Pancreas (tissue), 10 donors: ENCODE results near the gene SFXN5. TPM values are rescaled to one million over a fixed set of nuclear protein-coding genes. Genes with fewer than 3 reads are reported as not detected.

Experiments used
- ATAC-seq, 4 donors: fragments of 200-7000 bp; cut with Tn5 transposase; one replicate each; pipeline versions ENCODE4 v1.8.0 to v1.9.1; 2020; ENCODE audit warnings: mild to moderate bottlenecking in 4 of 4, moderate library complexity in 4 of 4
- DNase-seq, 6 donors: peaks; one replicate each; pipeline ENCODE4 v3.0.0-alpha.2; 2020
- FAIRE-seq: peaks from 2 replicates; lab custom pipeline; 2012; peaks lifted over from hg19 to GRCh38; lab: Jason Lieb, UNC
- H3K27ac ChIP-seq, 4 donors: fragments of 200-600 bp; sonication (generic); 1 replicate in 3 of 4; 2 replicates in 1 of 4; pipeline versions ENCODE4 v1.5.0 to v1.8.0; 2020
- H3K27me3 ChIP-seq, 4 donors: fragments of 200-600 bp; one replicate each; pipeline ENCODE4 v1.8.0; 2021
- H3K36me3 ChIP-seq, 3 donors: fragments of 200-600 bp; sonication (generic) in 1 of 3; one replicate each; pipeline versions ENCODE4 v1.5.0 to v1.8.0; 2020 to 2021
- H3K4me1 ChIP-seq, 3 donors: fragments of 200-600 bp; one replicate each; pipeline ENCODE4 v1.8.0; 2021
- H3K4me3 ChIP-seq, 4 donors: fragments of 200-600 bp; sonication (generic) in 2 of 4; one replicate each; pipeline versions ENCODE4 v1.5.0 to v1.8.0; 2020 to 2021
- H3K9me3 ChIP-seq, 4 donors: fragments of 200-600 bp; one replicate each; pipeline ENCODE4 v1.8.0; 2021
- CTCF ChIP-seq, 4 donors: fragments of 200-600 bp; sonication (generic) in 3 of 4; IDR thresholded peaks; one replicate each; pipeline versions ENCODE4 v1.5.0 to v1.8.0; 2021; ENCODE audit warnings: antibody characterized with exemption in 4 of 4
- WGBS, 2 donors: extraction: QIAGEN DNeasy Blood & Tissue Kit; methylation state at CpG; one replicate each; pipeline ENCODE4 v1.1.7; 2013; 5-methylcytosine and 5-hydroxymethylcytosine counted together
- intact Hi-C, 3 donors: fragments of 100-400 bp; cut with DNase I; formaldehyde crosslinking; loops; one replicate each; pipeline versions ENCODE4 v1.11.1 to v1.14.2; 2022
- polyA plus RNA-seq, 2 donors: library from polyadenylated mRNA; stranded (reverse); fragments of 200-250 nt; gene quantifications; one replicate each; pipeline ENCODE4 v1.2.3, GENCODE V29; 2013
- total RNA-seq, 6 donors: library from RNA; stranded (reverse); fragmentation: NEBNext Ultra II Directional in 4 of 6; extraction: Animal tissue kit (Norgen Biotek cat#: 25700) in 4 of 6; gene quantifications; one replicate each; pipeline versions ENCODE4 v1.2.1 to v1.2.4, GENCODE V29; 2021 to 2023
- donor health status: healthy with polysubstance abuse.
- donor health status: DM: no; HTN: no; CAD: no; lungs with moderate emphysema.
- donor health status: DM: no; HTN: no; CAD: no.
- donor health status: control.
- donor health status: control.
- donor health status: Bipolar disorder and iron deficiency.
- donor health status: DM: yes; HTN: yes; CAD: no.
- donor health status: DM: no; HTN: no; CAD: no.
- donor health status: DM: no; HTN: no; CAD: no.
- donor health status: DM: yes; HTN: yes; CAD: no.

The SFXN5 gene
- total and polyA plus RNA-seq, 8 donors = 2.6 to 8.4 (median 5.4) TPM

GRCh38 chr2:72917877-72918553 lies 153.5 kb downstream of the SFXN5 start:
- H3K27me3 ChIP-seq = peaks cover 0 to 55% (median 13%) of the 10 kb centered on the region in 4 donors
- H3K4me3 ChIP-seq = peak overlapping the region; percentile 27 to 63 (median 42)
- TF ChIP-seq CTCF (IDR thresholded peaks at IDR 0.05) = no peak
- ATAC-seq = peak in 1 of 4 donors; percentile 5
- FAIRE-seq = no peak
- DNase-seq = peak in 1 of 6 donors; percentile 71
- H3K9me3 ChIP-seq = no peaks in the 10 kb centered on the region
- no peaks in the 10 kb centered on the region for H3K36me3 ChIP-seq
- WGBS, 2 donors = 2% methylated on average over 88 to 89 of the region's 89 CpGs
- H3K4me1 ChIP-seq = peaks cover 4 to 8% (median 7%) of the 10 kb centered on the region in 3 donors
- no peak overlapping the region for H3K27ac ChIP-seq
- intact Hi-C loops = no loop called here

GRCh38 chr2:72917138-72917876 lies 154.2 kb downstream of the SFXN5 start, which contains the start of gene EMX1:
TSS of gene EMX1 (plus strand) at chr2:72917519. CDS start at chr2:72917853, 334 bp downstream.
- DNase-seq (peak; percentile 80 to 90 (median 84)), ATAC-seq (peak; percentile 86 to 92 (median 90)), FAIRE-seq (no peak)
- Histone ChIP-seq H3K4me3 (peak within 1 kb of the TSS; percentile 27 to 63 (median 42)), H3K27ac (no peak within 1 kb of the TSS), H3K27me3 (peaks cover 0 to 47% (median 13%) of the 10 kb centered on the region in 4 donors), H3K4me1 (peaks cover 4 to 8% (median 7%) of the 10 kb centered on the region in 3 donors), H3K36me3 (no peaks in the 10 kb centered on the region), H3K9me3 (no peaks in the 10 kb centered on the region)
- no peak for TF ChIP-seq CTCF (IDR thresholded peaks at IDR 0.05)
- WGBS, 2 donors = 1% methylated on average over 38 to 82 of the region's 82 CpGs
- intact Hi-C loops = no loop called here

- peak overlapping the region; percentile 27 to 63 (median 42) for H3K4me3 ChIP-seq
- H3K27ac ChIP-seq = no peak overlapping the region
- ATAC-seq (peak in 3 of 4 donors; percentile 3 to 29 (median 12)), FAIRE-seq (no peak), DNase-seq (no peak)
- no peaks in the 10 kb centered on the region for H3K9me3 ChIP-seq
- 19 to 20% methylated on average over 27 to 29 of the region's 29 CpGs for WGBS, 2 donors
- no peaks in the 10 kb centered on the region for H3K36me3 ChIP-seq
- intact Hi-C loops = no loop called here
- TF ChIP-seq CTCF (IDR thresholded peaks at IDR 0.05) = no peak
- H3K4me1 ChIP-seq = peaks cover 4 to 8% (median 7%) of the 10 kb centered on the region in 3 donors
- peaks cover 0 to 47% (median 14%) of the 10 kb centered on the region in 4 donors for H3K27me3 ChIP-seq
These were observed 154.8 kb downstream of the SFXN5 start for GRCh38 chr2:72916743-72917137.

- Histone ChIP-seq H3K36me3 (no peaks in the 10 kb centered on the region), H3K4me1 (peaks cover 4 to 8% (median 7%) of the 10 kb centered on the region in 3 donors), H3K27ac (no peak overlapping the region), H3K27me3 (peaks cover 0 to 48% (median 15%) of the 10 kb centered on the region in 4 donors), H3K4me3 (peak overlapping the region; percentile 14 to 63 (median 38)), H3K9me3 (no peaks in the 10 kb centered on the region)
- FAIRE-seq = no peak
- TF ChIP-seq CTCF (IDR thresholded peaks at IDR 0.05) = no peak
- peak; percentile 82 to 88 (median 84) for ATAC-seq
- 6 to 7% methylated on average over 67 to 86 of the region's 86 CpGs for WGBS, 2 donors
- DNase-seq = peak; percentile 62 to 91 (median 74)
- intact Hi-C loops = no loop called here
These were observed 155.4 kb downstream of the SFXN5 start for GRCh38 chr2:72915907-72916742.
